ENCODE measurements around the gene RASD1.
"Not testable (repeated sequence)": the region's sequence is repeated elsewhere in the genome, so short reads cannot be mapped to it uniquely, and the experiment has no call there.

RASD1 gene

GRCh38 chr17:17497065-17497844, 1.1 kb upstream of the RASD1 start:
- peak; percentile 54 for DNase-seq (ENCODE audit: low read depth)

- no peak for DNase-seq (ENCODE audit: low read depth)
Observed at GRCh38 chr17:17495536-17496188, 533 bp downstream of the RASD1 start.

- peak; percentile 59 for DNase-seq (ENCODE audit: low read depth)
Observed at GRCh38 chr17:17494870-17495535, 1.2 kb downstream of the RASD1 start.

GRCh38 chr17:17494499-17494869, 1.7 kb downstream of the RASD1 start:
- no peak for DNase-seq (ENCODE audit: low read depth)

GRCh38 chr17:17493986-17494466, 2.2 kb downstream of the RASD1 start:
- DNase-seq (ENCODE audit: low read depth), result no peak

GRCh38 chr17:17493249-17493985, 2.8 kb downstream of the RASD1 start:
- DNase-seq (ENCODE audit: low read depth), result no peak

GRCh38 chr17:17492571-17492970, 3.6 kb downstream of the RASD1 start:
- no peak for DNase-seq (ENCODE audit: low read depth)

- no peak for DNase-seq (ENCODE audit: low read depth)
Observed at GRCh38 chr17:17492085-17492484, 4.1 kb downstream of the RASD1 start.

- no peak for DNase-seq (ENCODE audit: low read depth)
Observed at GRCh38 chr17:17491546-17491988, 4.6 kb downstream of the RASD1 start.

- DNase-seq (ENCODE audit: low read depth), result no peak
Observed at GRCh38 chr17:17491031-17491471, 5.1 kb downstream of the RASD1 start.

- no peak for DNase-seq (ENCODE audit: low read depth)
Observed at GRCh38 chr17:17487998-17488397, 8.2 kb downstream of the RASD1 start.

- not testable (repeated sequence) for DNase-seq (ENCODE audit: low read depth)
Observed at GRCh38 chr17:17486416-17486815, 9.8 kb downstream of the RASD1 start.

- DNase-seq (ENCODE audit: low read depth), result no peak
Observed at GRCh38 chr17:17485420-17485819, 10.8 kb downstream of the RASD1 start.

- DNase-seq (ENCODE audit: low read depth), result peak; percentile 56
Observed at GRCh38 chr17:17484451-17484899, 11.7 kb downstream of the RASD1 start.

GRCh38 chr17:17481860-17482259, 14.3 kb downstream of the RASD1 start:
- DNase-seq (ENCODE audit: low read depth), result no peak

GRCh38 chr17:17480593-17481148, 15.5 kb downstream of the RASD1 start:
- DNase-seq (ENCODE audit: low read depth), result no peak

- no peak for DNase-seq (ENCODE audit: low read depth)
Observed at GRCh38 chr17:17479209-17479608, 17.0 kb downstream of the RASD1 start.

- peak; percentile 93 for DNase-seq (ENCODE audit: low read depth)
Observed at GRCh38 chr17:17476865-17477467, 19.2 kb downstream of the RASD1 start, which contains the start of gene MED9. TSS of gene MED9 (plus strand) at chr17:17477000. CDS start at chr17:17477042, 42 bp downstream.

- no peak for DNase-seq (ENCODE audit: low read depth)
Observed at GRCh38 chr17:17474341-17474740, 21.9 kb downstream of the RASD1 start.

GRCh38 chr17:17472333-17472920, 23.8 kb downstream of the RASD1 start:
- no peak for DNase-seq (ENCODE audit: low read depth)

- no peak for DNase-seq (ENCODE audit: low read depth)
Observed at GRCh38 chr17:17469996-17470395, 26.2 kb downstream of the RASD1 start.
